ENCODE measurements around the gene STK32B.
"Not testable (repeated sequence)": the region's sequence is repeated elsewhere in the genome, so short reads cannot be mapped to it uniquely, and the experiment has no call there.

Gene STK32B

GRCh38 chr4:5433196-5433595 is 381.9 kb downstream of the STK32B start:
- H3K36me3 ChIP-seq = no peaks in the 10 kb centered on the region
- no peak for TF ChIP-seq CTCF (IDR thresholded peaks at IDR 0.05; ENCODE audit: low read depth, low read length)
- H3K27me3 ChIP-seq = no peaks in the 10 kb centered on the region
- no peaks in the 10 kb centered on the region for H3K4me1 ChIP-seq
- no peaks in the 10 kb centered on the region for H3K9me3 ChIP-seq
- H3K4me3 ChIP-seq (ENCODE audit: low read depth, low read length) = no peak overlapping the region
- DNase-seq = no peak

- no peak for TF ChIP-seq CTCF (IDR thresholded peaks at IDR 0.05; ENCODE audit: low read depth, low read length)
- Histone ChIP-seq H3K27me3 (no peaks in the 10 kb centered on the region), H3K9me3 (no peaks in the 10 kb centered on the region), H3K4me1 (no peaks in the 10 kb centered on the region), H3K4me3 (ENCODE audit: low read depth, low read length) (no peak overlapping the region), H3K36me3 (no peaks in the 10 kb centered on the region)
- no peak for DNase-seq
Measured at GRCh38 chr4:5435201-5435600, 383.9 kb downstream of the STK32B start.

GRCh38 chr4:5435823-5436222 is 384.5 kb downstream of the STK32B start:
- H3K4me1 ChIP-seq = no peaks in the 10 kb centered on the region
- no peaks in the 10 kb centered on the region for H3K9me3 ChIP-seq
- no peak overlapping the region for H3K4me3 ChIP-seq (ENCODE audit: low read depth, low read length)
- H3K36me3 ChIP-seq = no peaks in the 10 kb centered on the region
- TF ChIP-seq CTCF (IDR thresholded peaks at IDR 0.05; ENCODE audit: low read depth, low read length) = no peak
- no peak for DNase-seq
- H3K27me3 ChIP-seq = no peaks in the 10 kb centered on the region

- H3K27me3 ChIP-seq; DNase-seq; H3K36me3 ChIP-seq; H3K9me3 ChIP-seq; H3K4me1 ChIP-seq; H3K4me3 ChIP-seq (ENCODE audit: low read depth, low read length): not testable (repeated sequence)
Measured at GRCh38 chr4:5443976-5444802, 392.9 kb downstream of the STK32B start.

- Histone ChIP-seq H3K36me3 (no peaks in the 10 kb centered on the region), H3K4me1 (no peaks in the 10 kb centered on the region), H3K27me3 (no peaks in the 10 kb centered on the region), H3K9me3 (no peaks in the 10 kb centered on the region), H3K4me3 (ENCODE audit: low read depth, low read length) (no peak overlapping the region)
- TF ChIP-seq CTCF (IDR thresholded peaks at IDR 0.05; ENCODE audit: low read depth, low read length) = no peak
- no peak for DNase-seq
Measured at GRCh38 chr4:5444918-5445517, 393.7 kb downstream of the STK32B start.

- Histone ChIP-seq H3K9me3 (no peaks in the 10 kb centered on the region), H3K27me3 (no peaks in the 10 kb centered on the region), H3K4me3 (ENCODE audit: low read depth, low read length) (no peak overlapping the region), H3K4me1 (no peaks in the 10 kb centered on the region), H3K36me3 (no peaks in the 10 kb centered on the region)
- no peak for DNase-seq
- TF ChIP-seq CTCF (IDR thresholded peaks at IDR 0.05; ENCODE audit: low read depth, low read length) = no peak
Measured at GRCh38 chr4:5446595-5447226, 395.4 kb downstream of the STK32B start.

Data from BE2C (cell line).